H9 (cell line): Measurements from ENCODE around the gene MTMR3. TPM values are rescaled to one million over a fixed set of nuclear protein-coding genes. Genes with fewer than 3 reads are reported as not detected.

ENCODE experiments used
- DNase-seq: peaks from one replicate; pipeline ENCODE4 v3.0.0-alpha.2; 2017
- H2AFZ ChIP-seq: one replicate; pipeline ENCODE4 v1.6.1; 2013; ENCODE audit warnings: mild to moderate bottlenecking, low read length, control low read depth, moderate library complexity
- H2AK5ac ChIP-seq: 2 replicates; pipeline ENCODE4 v1.6.1; 2013; ENCODE audit warnings: low read length, control low read depth, mixed read lengths; ENCODE audit not compliant: insufficient read length
- H2BK120ac ChIP-seq: one replicate; pipeline ENCODE4 v1.6.1; 2013; ENCODE audit warnings: low read depth, mild to moderate bottlenecking, low read length, control low read depth, inconsistent platforms; ENCODE audit not compliant: poor library complexity, severe bottlenecking
- H2BK12ac ChIP-seq: 2 replicates; pipeline ENCODE4 v1.6.1; 2013; ENCODE audit warnings: low read length, control low read depth, mixed read lengths, low read depth; ENCODE audit not compliant: insufficient read length
- H2BK15ac ChIP-seq: 2 replicates; pipeline ENCODE4 v1.6.1; 2013; ENCODE audit warnings: low read depth, low read length, control low read depth
- H2BK20ac ChIP-seq: one replicate; pipeline ENCODE4 v1.6.1; 2013; ENCODE audit warnings: low read depth, mild to moderate bottlenecking, low read length, control low read depth, inconsistent platforms; ENCODE audit not compliant: poor library complexity, severe bottlenecking
- H2BK5ac ChIP-seq: 2 replicates; pipeline ENCODE4 v1.6.1; 2013; ENCODE audit warnings: low read length, control low read depth, mixed read lengths; ENCODE audit not compliant: insufficient read length
- H3K14ac ChIP-seq: 2 replicates; pipeline ENCODE4 v1.6.1; 2013; ENCODE audit warnings: low read length, control low read depth; ENCODE audit not compliant: insufficient read depth
- H3K18ac ChIP-seq: 2 replicates; pipeline ENCODE4 v1.6.1; 2013; ENCODE audit warnings: low read depth, mild to moderate bottlenecking, mixed read lengths, low read length, control low read depth; ENCODE audit not compliant: insufficient read length
- H3K23ac ChIP-seq: 2 replicates; pipeline ENCODE4 v1.6.1; 2013; ENCODE audit warnings: low read length, control low read depth, mixed read lengths, low read depth; ENCODE audit not compliant: insufficient read length
- H3K23me2 ChIP-seq: 2 replicates; pipeline ENCODE4 v1.6.1; 2013; ENCODE audit warnings: low read depth, mild to moderate bottlenecking, mixed read lengths, low read length, control low read depth; ENCODE audit not compliant: insufficient read length, poor library complexity, severe bottlenecking
- H3K27ac ChIP-seq: 2 replicates; pipeline ENCODE4 v1.5.1; 2013; ENCODE audit warnings: low read length, control low read depth, mixed read lengths, low read depth; ENCODE audit not compliant: insufficient read length
- H3K27me3 ChIP-seq: 2 replicates; pipeline ENCODE4 v1.6.1; 2013; ENCODE audit warnings: low read length, control low read depth, inconsistent platforms; ENCODE audit not compliant: insufficient read depth
- H3K4ac ChIP-seq: 2 replicates; pipeline ENCODE4 v1.6.1; 2013; ENCODE audit warnings: low read depth, mild to moderate bottlenecking, control low read depth, inconsistent platforms, low read length, moderate library complexity
- H3K4me1 ChIP-seq: 2 replicates; pipeline ENCODE4 v1.6.1; 2013; ENCODE audit warnings: low read length, control low read depth, inconsistent platforms; ENCODE audit not compliant: insufficient read depth
- H3K4me2 ChIP-seq: 2 replicates; pipeline ENCODE4 v1.6.1; 2013; ENCODE audit warnings: low read length, control low read depth, mixed read lengths; ENCODE audit not compliant: insufficient read length, insufficient read depth
- H3K56ac ChIP-seq: 2 replicates; pipeline ENCODE4 v1.6.1; 2013; ENCODE audit warnings: low read depth, mild to moderate bottlenecking, mixed read lengths, low read length, control low read depth; ENCODE audit not compliant: insufficient read length
- H3K79me1 ChIP-seq: 2 replicates; pipeline ENCODE4 v1.6.1; 2013; ENCODE audit warnings: low read depth, mild to moderate bottlenecking, moderate library complexity, low read length, control low read depth, inconsistent platforms; ENCODE audit not compliant: insufficient read depth, poor library complexity, severe bottlenecking
- H3K79me2 ChIP-seq: 2 replicates; pipeline ENCODE4 v1.6.1; 2013; ENCODE audit warnings: low read length, control low read depth, inconsistent platforms; ENCODE audit not compliant: insufficient read depth
- H3K9ac ChIP-seq: 2 replicates; pipeline ENCODE4 v1.6.1; 2013; ENCODE audit warnings: low read length, control low read depth, mixed read lengths; ENCODE audit not compliant: insufficient read length; ENCODE audit errors: extremely low read depth
- H3K9me3 ChIP-seq: one replicate; pipeline ENCODE4 v1.6.1; 2013; ENCODE audit warnings: low read depth, low read length, inconsistent platforms; ENCODE audit not compliant: control insufficient read depth
- H3T11ph ChIP-seq: one replicate; pipeline ENCODE4 v1.6.1; 2013; ENCODE audit warnings: mild to moderate bottlenecking, low read length, control low read depth, inconsistent platforms
- H4K20me1 ChIP-seq: one replicate; pipeline ENCODE4 v1.6.1; 2013; ENCODE audit not compliant: control insufficient read depth, insufficient read length, insufficient read depth
- H4K5ac ChIP-seq: 2 replicates; pipeline ENCODE4 v1.6.1; 2013; ENCODE audit warnings: low read depth, mild to moderate bottlenecking, mixed read lengths, low read length, control low read depth; ENCODE audit not compliant: insufficient read length
- H4K8ac ChIP-seq: replicated peaks from 2 replicates; pipeline ENCODE4 v1.6.1; 2013; ENCODE audit warnings: low read length, control low read depth, mixed read lengths, low read depth; ENCODE audit not compliant: insufficient read length
- H4K91ac ChIP-seq: 2 replicates; pipeline ENCODE4 v1.6.1; 2013; ENCODE audit warnings: low read depth, mild to moderate bottlenecking, moderate library complexity, mixed read lengths, low read length, control low read depth; ENCODE audit not compliant: insufficient read length
- H3K27ac Mint-ChIP-seq, 3 experiments: 2 replicates in 2 of 3; 3 replicates in 1 of 3; pipeline ENCODE4 v1.8.0; 2020 to 2021; ENCODE audit warnings: mixed read lengths in 3 of 3, mild to moderate bottlenecking in 1 of 3, moderate library complexity in 1 of 3
- H3K27me3 Mint-ChIP-seq: 2 replicates; pipeline ENCODE4 v1.8.0; 2021; ENCODE audit warnings: low read depth, mild to moderate bottlenecking, moderate library complexity, mixed read lengths
- H3K36me3 Mint-ChIP-seq, 3 experiments: 2 replicates in 2 of 3; 3 replicates in 1 of 3; pipeline ENCODE4 v1.8.0; 2020 to 2021; ENCODE audit warnings: low read depth in 3 of 3, mixed read lengths in 3 of 3; ENCODE audit not compliant: insufficient read depth in 1 of 3
- H3K4me1 Mint-ChIP-seq, 2 experiments: 2 replicates each; pipeline ENCODE4 v1.8.0; 2020; ENCODE audit warnings: mixed read lengths in 2 of 2
- H3K4me3 Mint-ChIP-seq, 2 experiments: 2 replicates in 1 of 2; 3 replicates in 1 of 2; pipeline ENCODE4 v1.8.0; 2020 to 2021; ENCODE audit warnings: mild to moderate bottlenecking in 2 of 2, mixed read lengths in 2 of 2, moderate library complexity in 1 of 2
- H3K9me3 Mint-ChIP-seq, 2 experiments: 2 replicates in 1 of 2; 3 replicates in 1 of 2; pipeline ENCODE4 v1.8.0; 2020; ENCODE audit warnings: mild to moderate bottlenecking in 2 of 2, mixed read lengths in 2 of 2, moderate library complexity in 1 of 2
- CTCF ChIP-seq: fragments of 200-600 bp; sonication (generic); conservative IDR thresholded peaks from 3 replicates; pipeline ENCODE4 v1.8.0; 2021; ENCODE audit warnings: antibody characterized with exemption, mild to moderate bottlenecking
- WGBS: extraction: QIAGEN DNeasy Blood & Tissue Kit; methylation state at CpG from one replicate; pipeline ENCODE4 v1.1.7; 2013; ENCODE audit warnings: missing lambda C conversion rate, low lambda C conversion rate, mixed read lengths; ENCODE audit not compliant: insufficient read length; ENCODE audit errors: extremely low coverage; 5-methylcytosine and 5-hydroxymethylcytosine counted together
- total RNA-seq: library from RNA; stranded (reverse); gene quantifications from 2 replicates; pipeline ENCODE4 v1.2.1, GENCODE V29; 2021

MTMR3 gene
- total RNA-seq, 1 experiment from 2014 or later: 19.8 TPM

GRCh38 chr22:29956680-29957079 is 73.7 kb downstream of the MTMR3 start:
- H2AFZ ChIP-seq: no peak overlapping the region
- H3K9me3 ChIP-seq: no peaks in the 10 kb centered on the region
- H3K23me2 ChIP-seq: no peaks in the 10 kb centered on the region
- H4K20me1 ChIP-seq: no peaks in the 10 kb centered on the region
- no peak overlapping the region for H4K5ac ChIP-seq
- Mint-ChIP-seq H3K9me3 (no peaks in the 10 kb centered on the region), H3K27me3 (no peaks in the 10 kb centered on the region), H3K4me1 (peaks cover 20 to 23% of the 10 kb centered on the region in 2 experiments), H3K36me3 (no peaks in the 10 kb centered on the region), H3K4me3 (no peak overlapping the region), H3K27ac (no peak overlapping the region; a peak in 2 of 7 replicates)
- H3K79me2 ChIP-seq: peaks cover 2% of the 10 kb centered on the region; the same call in 1 of the 2 replicates
- H3K27ac ChIP-seq: no peak overlapping the region
- H2BK15ac ChIP-seq: no peak overlapping the region
- peaks cover 4% of the 10 kb centered on the region for H3K79me1 ChIP-seq
- H3K23ac ChIP-seq: no peak overlapping the region
- no peak overlapping the region for H2BK5ac ChIP-seq
- H4K8ac ChIP-seq: no peak overlapping the region
- H3K14ac ChIP-seq: no peak overlapping the region
- H3K56ac ChIP-seq: no peak overlapping the region
- H3K9ac ChIP-seq: no peak overlapping the region
- no peak overlapping the region for H2BK12ac ChIP-seq
- no peak overlapping the region for H4K91ac ChIP-seq
- no peak overlapping the region for H2BK120ac ChIP-seq
- no peak overlapping the region for H3K4ac ChIP-seq
- no peak overlapping the region for H3K18ac ChIP-seq
- no CpG with 5 or more reads among the region's 1 CpG for WGBS
- no peak overlapping the region for H2AK5ac ChIP-seq
- H2BK20ac ChIP-seq: no peak overlapping the region
- H3K4me2 ChIP-seq: no peak overlapping the region
- no peaks in the 10 kb centered on the region for H3K27me3 ChIP-seq
- H3T11ph ChIP-seq: no peak overlapping the region
- no peak for DNase-seq
- TF ChIP-seq CTCF: no peak
- H3K4me1 ChIP-seq: no peaks in the 10 kb centered on the region
